Measurements from ENCODE around the gene PRKAR1B.
"Not testable (repeated sequence)": the region's sequence is repeated elsewhere in the genome, so short reads cannot be mapped to it uniquely, and the experiment has no call there.

The PRKAR1B gene

GRCh38 chr7:756928-757560 is 30.0 kb upstream of the PRKAR1B start:
- no peak for DNase-seq

GRCh38 chr7:756231-756927 is 29.3 kb upstream of the PRKAR1B start:
- no peak for DNase-seq

GRCh38 chr7:755413-755805 is 28.3 kb upstream of the PRKAR1B start:
- no peak for DNase-seq

- DNase-seq, result no peak
These were observed 27.7 kb upstream of the PRKAR1B start for GRCh38 chr7:754531-755412.

- no peak for DNase-seq
These were observed 26.1 kb upstream of the PRKAR1B start for GRCh38 chr7:753190-753589.

GRCh38 chr7:752256-752655 is 25.2 kb upstream of the PRKAR1B start:
- DNase-seq, result not testable (repeated sequence)

GRCh38 chr7:751826-752225 is 24.7 kb upstream of the PRKAR1B start:
- no peak for DNase-seq

GRCh38 chr7:750111-750905 is 23.2 kb upstream of the PRKAR1B start:
- DNase-seq, result no peak

- no peak for DNase-seq
These were observed 22.1 kb upstream of the PRKAR1B start for GRCh38 chr7:749140-749551.

GRCh38 chr7:748446-748845 is 21.4 kb upstream of the PRKAR1B start:
- no peak for DNase-seq

- DNase-seq, result no peak
These were observed 20.1 kb upstream of the PRKAR1B start for GRCh38 chr7:747186-747585.

- DNase-seq, result no peak
These were observed 19.3 kb upstream of the PRKAR1B start for GRCh38 chr7:746155-747061.

GRCh38 chr7:745431-746154 is 18.5 kb upstream of the PRKAR1B start:
- DNase-seq, result no peak

- DNase-seq, result no peak
These were observed 17.9 kb upstream of the PRKAR1B start for GRCh38 chr7:744854-745430.

- not testable (repeated sequence) for DNase-seq
These were observed 17.0 kb upstream of the PRKAR1B start for GRCh38 chr7:744128-744520.

GRCh38 chr7:743341-744127 is 16.5 kb upstream of the PRKAR1B start:
- DNase-seq, result not testable (repeated sequence)

- no peak for DNase-seq
These were observed 15.7 kb upstream of the PRKAR1B start for GRCh38 chr7:742791-743190.

- no peak for DNase-seq
These were observed 14.8 kb upstream of the PRKAR1B start for GRCh38 chr7:741850-742249.

GRCh38 chr7:741191-741671 is 14.2 kb upstream of the PRKAR1B start:
- DNase-seq, result no peak

All from CD4-positive, alpha-beta T cell treated with Interleukin-6 for 4 hours (primary cell).